Osteocyte (in vitro differentiated cells): ENCODE measurements around the gene CERS1. TPM values are rescaled to one million over a fixed set of nuclear protein-coding genes. Genes with fewer than 3 reads are reported as not detected.
A peak's percentile ranks its signal among the peaks of the same experiment; 100 is the strongest.

Experiments
- DNase-seq: peaks from one replicate; pipeline ENCODE4 v3.0.0; 2021; ENCODE audit warnings: mixed read lengths; ENCODE audit not compliant: unreplicated experiment; ENCODE audit errors: extremely low spot score
- H3K27ac Mint-ChIP-seq: one replicate; pipeline ENCODE4 v1.8.0; 2021; ENCODE audit warnings: mild to moderate bottlenecking, mixed read lengths; ENCODE audit not compliant: unreplicated experiment
- H3K27me3 Mint-ChIP-seq: one replicate; pipeline ENCODE4 v1.8.0; 2021; ENCODE audit warnings: mixed read lengths; ENCODE audit not compliant: unreplicated experiment
- H3K36me3 Mint-ChIP-seq: one replicate; pipeline ENCODE4 v1.8.0; 2021; ENCODE audit warnings: mixed read lengths; ENCODE audit not compliant: unreplicated experiment
- H3K4me1 Mint-ChIP-seq: one replicate; pipeline ENCODE4 v1.8.0; 2021; ENCODE audit warnings: mixed read lengths; ENCODE audit not compliant: unreplicated experiment
- H3K4me3 Mint-ChIP-seq: one replicate; pipeline ENCODE4 v1.8.0; 2021; ENCODE audit warnings: mild to moderate bottlenecking, moderate library complexity, mixed read lengths; ENCODE audit not compliant: unreplicated experiment
- H3K9me3 Mint-ChIP-seq: one replicate; pipeline ENCODE4 v1.8.0; 2021; ENCODE audit warnings: mixed read lengths; ENCODE audit not compliant: unreplicated experiment
- CTCF ChIP-seq: fragments of 200-600 bp; sonication (generic); IDR thresholded peaks from 2 replicates; pipeline ENCODE4 v1.5.0; 2021; ENCODE audit warnings: antibody characterized with exemption, mild to moderate bottlenecking, moderate library complexity
- total RNA-seq: library from RNA; stranded (reverse); gene quantifications from 2 replicates; pipeline ENCODE4 v1.2.1, GENCODE V29; 2021

The CERS1 gene
- total RNA-seq, 1 donor from 2014 or later, result 6.5 TPM

DNA sequence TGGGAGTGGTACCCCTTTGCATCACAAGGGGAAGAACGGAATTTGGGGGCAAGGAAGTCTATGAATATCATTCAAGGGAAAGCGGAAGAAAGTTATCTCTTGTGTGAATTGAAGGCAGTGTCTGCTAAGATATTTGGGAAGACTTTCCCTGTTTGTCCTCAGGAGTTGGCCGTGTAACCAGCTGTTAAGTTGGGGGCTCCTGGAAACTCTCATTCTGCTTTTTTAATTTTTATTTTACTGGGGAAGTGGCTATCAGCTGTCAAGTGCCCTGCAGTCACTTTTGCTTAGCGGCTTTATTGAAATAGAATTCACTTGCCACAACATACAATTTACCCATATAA is 61.3 kb downstream of the CERS1 start:
- H3K27me3 Mint-ChIP-seq, result no peaks in the 10 kb centered on the region
- peaks cover 8% of the 10 kb centered on the region for H3K36me3 Mint-ChIP-seq
- no peak for TF ChIP-seq CTCF
- H3K4me1 Mint-ChIP-seq, result peaks cover 47% of the 10 kb centered on the region
- H3K27ac Mint-ChIP-seq, result peak overlapping the region; percentile 46
- no peak for DNase-seq
- no peaks in the 10 kb centered on the region for H3K9me3 Mint-ChIP-seq
- H3K4me3 Mint-ChIP-seq, result peak overlapping the region; percentile 93

DNA sequence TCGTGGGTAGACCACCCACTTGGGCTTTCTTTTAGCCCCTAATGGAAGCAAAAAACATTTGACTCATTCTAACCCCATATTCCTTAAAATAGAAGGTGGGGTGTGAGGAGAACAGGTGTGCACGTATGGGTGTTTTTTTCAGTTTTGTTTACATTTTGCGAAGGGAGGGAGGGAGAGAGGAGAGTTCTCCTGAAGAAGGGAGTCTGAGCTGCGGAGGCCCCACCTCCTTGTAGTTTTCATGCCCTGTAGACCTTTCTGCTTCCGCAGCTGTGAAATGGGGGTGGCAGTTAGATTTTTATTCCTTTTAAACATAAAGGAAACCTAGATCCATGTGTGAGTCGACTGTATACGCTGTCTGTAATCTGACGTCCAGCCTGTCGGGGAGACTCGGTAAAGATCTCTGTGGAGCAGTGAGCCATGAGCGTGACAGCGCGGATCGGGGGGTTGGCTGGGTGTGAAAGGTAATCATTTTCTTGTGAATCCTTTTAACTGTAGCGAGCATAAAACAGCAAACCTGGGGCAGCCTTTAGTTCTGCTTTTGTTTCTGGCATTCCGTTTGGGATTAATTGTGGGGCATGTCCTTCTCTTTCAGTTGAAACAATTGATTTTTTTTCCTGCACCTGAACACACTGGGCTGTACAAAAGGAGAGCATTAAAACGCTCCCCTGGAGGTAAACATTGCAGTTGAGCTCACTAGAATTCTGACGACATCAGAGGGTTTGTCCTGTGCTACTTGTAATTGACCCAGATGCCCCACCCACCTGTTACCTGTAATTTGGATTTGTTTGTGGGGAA is 61.9 kb downstream of the CERS1 start:
- Mint-ChIP-seq H3K27me3 (no peaks in the 10 kb centered on the region), H3K4me3 (peak overlapping the region; percentile 93), H3K27ac (peak overlapping the region; percentile 53), H3K36me3 (peaks cover 8% of the 10 kb centered on the region), H3K9me3 (no peaks in the 10 kb centered on the region), H3K4me1 (peaks cover 42% of the 10 kb centered on the region)
- no peak for DNase-seq
- no peak for TF ChIP-seq CTCF

GRCh38 chr19:18833141-18833476 is 62.8 kb downstream of the CERS1 start:
- no peaks in the 10 kb centered on the region for H3K27me3 Mint-ChIP-seq
- DNase-seq, result no peak
- H3K36me3 Mint-ChIP-seq, result peaks cover 8% of the 10 kb centered on the region
- peaks cover 37% of the 10 kb centered on the region for H3K4me1 Mint-ChIP-seq
- no peaks in the 10 kb centered on the region for H3K9me3 Mint-ChIP-seq
- H3K4me3 Mint-ChIP-seq, result peak overlapping the region; percentile 93
- H3K27ac Mint-ChIP-seq, result peak overlapping the region; percentile 89
- TF ChIP-seq CTCF, result no peak

GRCh38 chr19:18832306-18833140 is 63.4 kb downstream of the CERS1 start:
- DNase-seq, result no peak
- Mint-ChIP-seq H3K36me3 (peaks cover 4% of the 10 kb centered on the region), H3K4me1 (peaks cover 34% of the 10 kb centered on the region), H3K27ac (peak overlapping the region; percentile 89), H3K27me3 (peaks cover 5% of the 10 kb centered on the region), H3K9me3 (no peaks in the 10 kb centered on the region), H3K4me3 (peak overlapping the region; percentile 93)
- TF ChIP-seq CTCF, result no peak
